OCI-LY1 (cell line): ENCODE data around the gene LRRC63.

ENCODE experiments used
- H2AFZ ChIP-seq: fragments of 200-600 bp; sonication (generic), shearing (Covaris generic); 2 replicates; pipeline ENCODE4 v1.6.0; 2014; ENCODE audit warnings: antibody characterized with exemption, mild to moderate bottlenecking, low read length
- H3F3A ChIP-seq: fragments of 200-600 bp; sonication (generic), shearing (Covaris generic); 2 replicates; pipeline ENCODE4 v1.6.0; 2014; ENCODE audit warnings: mild to moderate bottlenecking, antibody characterized with exemption, low read length, moderate library complexity; ENCODE audit not compliant: insufficient read depth
- H3K27ac ChIP-seq: fragments of 200-600 bp; sonication (generic); 2 replicates; pipeline ENCODE4 v1.5.1; 2014; ENCODE audit warnings: low read length, mixed run types, mild to moderate bottlenecking, low read depth; ENCODE audit not compliant: poor library complexity, severe bottlenecking
- H3K27me3 ChIP-seq: fragments of 200-600 bp; sonication (generic); 2 replicates; pipeline ENCODE4 v1.6.0; 2014; ENCODE audit warnings: antibody characterized with exemption, mild to moderate bottlenecking, low read length, moderate library complexity; ENCODE audit not compliant: insufficient read depth
- H3K36me3 ChIP-seq: fragments of 200-600 bp; sonication (generic); 2 replicates; pipeline ENCODE4 v1.6.1; 2014; ENCODE audit warnings: mild to moderate bottlenecking, antibody characterized with exemption, low read length, moderate library complexity, mixed read lengths; ENCODE audit not compliant: insufficient read depth
- H3K4me1 ChIP-seq: fragments of 200-600 bp; sonication (generic); 2 replicates; pipeline ENCODE4 v1.5.1; 2014; ENCODE audit warnings: mild to moderate bottlenecking, low read length, moderate library complexity; ENCODE audit not compliant: insufficient read depth, severe bottlenecking
- H3K4me2 ChIP-seq: fragments of 200-600 bp; sonication (generic), shearing (Covaris generic); 2 replicates; pipeline ENCODE4 v1.6.1; 2014; ENCODE audit warnings: low read length
- H3K4me3 ChIP-seq: fragments of 200-600 bp; sonication (generic); 2 replicates; pipeline ENCODE4 v1.5.1; 2014; ENCODE audit warnings: low read length, low read depth, mild to moderate bottlenecking, mixed read lengths; ENCODE audit not compliant: poor library complexity, severe bottlenecking
- H3K79me2 ChIP-seq: fragments of 200-600 bp; shearing (Covaris generic); 2 replicates; pipeline ENCODE4 v1.6.1; 2016; ENCODE audit warnings: mixed run types, low read length, mixed read lengths; ENCODE audit not compliant: insufficient read depth
- H3K9ac ChIP-seq: fragments of 200-600 bp; sonication (generic), shearing (Covaris generic); 2 replicates; pipeline ENCODE4 v1.6.1; 2014; ENCODE audit warnings: mild to moderate bottlenecking, low read length, mixed read lengths
- H3K9me2 ChIP-seq: fragments of 200-600 bp; sonication (generic), shearing (Covaris generic); 2 replicates; pipeline ENCODE4 v1.6.1; 2014; ENCODE audit warnings: low read depth, mild to moderate bottlenecking, low read length, mixed read lengths
- H3K9me3 ChIP-seq: fragments of 200-600 bp; shearing (Covaris generic); 2 replicates; pipeline ENCODE4 v1.6.1; 2014; ENCODE audit warnings: low read length, mixed read lengths
- H4K20me1 ChIP-seq: fragments of 200-600 bp; sonication (generic), shearing (Covaris generic); 2 replicates; pipeline ENCODE4 v1.6.0; 2016; ENCODE audit warnings: mild to moderate bottlenecking, low read length; ENCODE audit not compliant: insufficient read depth
- CTCF ChIP-seq: fragments of 200-600 bp; sonication (generic), shearing (Covaris generic); IDR thresholded peaks from 2 replicates; pipeline ENCODE4 v1.5.1; 2017; ENCODE audit warnings: mild to moderate bottlenecking, antibody characterized with exemption, low read length, moderate library complexity, mixed read lengths
- EZH2 ChIP-seq: fragments of 200-600 bp; sonication (generic), shearing (Covaris generic); IDR thresholded peaks from 2 replicates; pipeline ENCODE4 v1.8.0; 2017; ENCODE audit warnings: borderline replicate concordance, mixed run types, mild to moderate bottlenecking, antibody characterized with exemption, low read length, moderate library complexity, mixed read lengths

Gene LRRC63

GRCh38 chr13:46171739-46172138, 40.0 kb upstream of the LRRC63 start:
- H4K20me1 ChIP-seq: peaks cover 13% of the 10 kb centered on the region
- H3K4me2 ChIP-seq: peak overlapping the region; percentile 57
- peak overlapping the region; percentile 21 for H3K4me3 ChIP-seq
- H3K9me3 ChIP-seq: no peaks in the 10 kb centered on the region
- TF ChIP-seq EZH2 (no peak), CTCF (no peak)
- H3K27me3 ChIP-seq: no peaks in the 10 kb centered on the region
- H3K4me1 ChIP-seq: peaks cover 100% of the 10 kb centered on the region
- H3K79me2 ChIP-seq: peaks cover 100% of the 10 kb centered on the region
- H2AFZ ChIP-seq: no peak overlapping the region
- H3K27ac ChIP-seq: peak overlapping the region; percentile 52
- H3K36me3 ChIP-seq: peaks cover 92% of the 10 kb centered on the region
- peaks cover 3% of the 10 kb centered on the region; the same call in 1 of the 2 replicates for H3F3A ChIP-seq
- no peaks in the 10 kb centered on the region for H3K9me2 ChIP-seq
- H3K9ac ChIP-seq: no peak overlapping the region

- Histone ChIP-seq H3K9ac (no peak overlapping the region), H3K27ac (peak overlapping the region; percentile 52), H3K27me3 (no peaks in the 10 kb centered on the region), H3K9me2 (no peaks in the 10 kb centered on the region), H3K79me2 (peaks cover 100% of the 10 kb centered on the region), H4K20me1 (peaks cover 13% of the 10 kb centered on the region), H3K9me3 (no peaks in the 10 kb centered on the region), H2AFZ (no peak overlapping the region), H3K4me2 (peak overlapping the region; percentile 57), H3K36me3 (peaks cover 89% of the 10 kb centered on the region), H3F3A (peaks cover 3% of the 10 kb centered on the region; the same call in 1 of the 2 replicates), H3K4me3 (peak overlapping the region; percentile 21), H3K4me1 (peaks cover 100% of the 10 kb centered on the region)
- no peak for TF ChIP-seq EZH2
- TF ChIP-seq CTCF: no peak
Measured at GRCh38 chr13:46172531-46172991, 39.2 kb upstream of the LRRC63 start.

GRCh38 chr13:46173656-46174055, 38.1 kb upstream of the LRRC63 start:
- TF ChIP-seq CTCF: no peak
- no peak for TF ChIP-seq EZH2
- H3K79me2 ChIP-seq: peaks cover 100% of the 10 kb centered on the region
- peak overlapping the region; percentile 57 for H3K4me2 ChIP-seq
- H3K9ac ChIP-seq: no peak overlapping the region; the same call in 1 of the 2 replicates
- peaks cover 100% of the 10 kb centered on the region for H3K4me1 ChIP-seq
- H3K27ac ChIP-seq: peak overlapping the region; percentile 52
- peaks cover 13% of the 10 kb centered on the region for H4K20me1 ChIP-seq
- H3K4me3 ChIP-seq: peak overlapping the region; percentile 21
- no peaks in the 10 kb centered on the region for H3K9me2 ChIP-seq
- no peaks in the 10 kb centered on the region for H3K27me3 ChIP-seq
- H2AFZ ChIP-seq: no peak overlapping the region
- peaks cover 89% of the 10 kb centered on the region for H3K36me3 ChIP-seq
- H3K9me3 ChIP-seq: no peaks in the 10 kb centered on the region
- H3F3A ChIP-seq: peaks cover 3% of the 10 kb centered on the region; the same call in 1 of the 2 replicates
